Hematopoietic multipotent progenitor cell treated with erythropoietin and hydrocortisone succinate and interleukin-3 and kit ligand, for 4 days (in vitro differentiated cells): ENCODE data around the gene DGKB.

Experiments used
- DNase-seq: peaks from one replicate; pipeline ENCODE4 v3.0.0-alpha.2; 2015

The DGKB gene

GRCh38 chr7:14902589-14903067 lies at the start of gene DGKB:
TSS of gene DGKB (minus strand) at chr7:14902751.
- DNase-seq, result no peak

DNA sequence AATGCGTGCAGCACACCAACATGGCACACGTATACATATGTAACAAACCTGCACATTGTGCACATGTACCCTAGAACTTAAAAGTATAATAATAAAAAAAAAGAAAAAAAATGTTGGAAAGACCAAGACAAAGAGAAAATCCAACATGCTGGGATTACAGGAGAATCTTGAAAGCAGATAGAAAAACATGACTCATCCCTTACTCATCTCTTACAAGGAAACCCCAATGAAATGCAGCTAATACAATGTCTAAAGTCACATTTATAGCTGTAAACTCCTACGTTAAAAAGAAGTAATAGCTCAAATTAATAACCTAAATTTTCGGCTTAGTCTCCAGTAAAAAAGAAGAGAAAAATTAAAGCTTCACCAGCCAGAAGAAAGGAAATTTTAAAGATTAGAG lies 47.5 kb upstream of the DGKB start:
- DNase-seq, result no peak

DNA sequence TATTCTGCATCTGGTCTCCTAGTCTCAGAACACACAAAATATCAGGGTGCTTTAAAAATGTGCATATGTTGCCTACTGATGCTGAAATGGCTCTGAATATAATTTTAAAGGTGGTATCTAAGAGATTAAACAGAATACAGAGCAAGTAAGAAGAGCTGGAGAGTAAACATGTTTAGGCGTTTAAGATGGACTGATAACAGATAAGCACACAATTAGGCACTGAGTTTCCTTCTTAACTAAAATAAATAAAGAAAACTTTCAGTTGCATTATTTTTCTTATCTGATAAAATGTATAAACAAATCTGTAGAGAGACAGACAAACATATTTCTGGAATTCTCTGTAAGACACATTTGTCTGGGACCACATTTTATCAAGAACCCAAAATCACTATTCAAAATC lies 35.6 kb upstream of the DGKB start:
- no peak for DNase-seq

DNA sequence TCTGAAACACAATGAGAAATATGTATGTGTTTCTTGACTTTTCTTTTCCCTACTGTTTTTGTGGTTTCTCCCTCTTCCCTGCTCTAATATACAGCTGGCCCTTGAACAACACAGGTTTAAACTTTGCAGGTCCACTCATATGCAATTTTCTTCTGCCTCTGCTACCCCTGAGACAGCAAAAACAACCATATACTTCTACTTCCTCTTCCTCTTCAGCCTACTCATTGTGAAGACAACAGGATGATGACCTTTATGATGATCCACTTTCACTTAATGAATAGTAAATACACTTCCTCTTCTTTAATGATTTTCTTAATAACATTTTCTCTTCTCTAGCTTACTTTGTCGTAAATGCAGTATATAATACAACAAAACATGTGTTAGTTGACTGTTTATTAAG lies 35.0 kb upstream of the DGKB start:
- DNase-seq, result no peak

DNA sequence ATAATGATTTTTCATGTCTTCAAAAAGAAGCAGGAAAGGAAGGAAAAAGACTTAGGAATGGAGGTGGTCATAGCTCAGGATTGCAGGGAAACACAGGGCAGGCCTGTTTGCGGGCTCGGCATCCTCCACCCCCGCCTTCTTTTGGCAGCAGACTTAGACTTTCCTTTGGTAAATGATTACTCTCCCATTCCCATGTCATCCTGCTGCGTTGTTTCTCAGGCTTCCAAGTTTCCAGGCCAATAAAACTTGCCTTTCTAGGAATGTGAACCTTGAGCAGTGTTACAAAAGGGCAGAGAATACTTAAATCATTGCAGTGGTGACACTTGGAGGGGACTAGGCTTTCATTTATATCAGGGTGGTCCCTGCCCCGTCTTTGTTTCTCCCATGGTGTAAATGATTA lies 34.0 kb upstream of the DGKB start:
- no peak for DNase-seq

DNA sequence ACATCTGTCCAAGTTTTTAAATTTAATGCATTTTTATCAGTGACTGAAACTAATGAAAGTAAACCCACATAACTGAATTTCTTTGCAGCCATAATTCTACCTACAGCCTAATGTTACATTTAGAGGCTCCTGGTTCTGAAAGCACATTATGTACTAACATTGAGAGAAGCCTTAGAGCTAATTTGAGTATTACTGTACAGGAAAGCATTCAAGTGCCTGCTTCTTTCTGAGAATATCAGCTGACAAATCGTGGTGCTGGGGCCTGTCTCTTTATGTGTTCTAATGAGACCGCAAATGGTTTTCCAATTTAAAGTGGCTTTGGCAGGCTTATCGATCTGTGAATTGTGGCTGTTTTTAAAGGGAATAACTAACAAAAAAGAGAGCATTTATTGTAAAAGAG lies 32.3 kb upstream of the DGKB start:
- no peak for DNase-seq

DNA sequence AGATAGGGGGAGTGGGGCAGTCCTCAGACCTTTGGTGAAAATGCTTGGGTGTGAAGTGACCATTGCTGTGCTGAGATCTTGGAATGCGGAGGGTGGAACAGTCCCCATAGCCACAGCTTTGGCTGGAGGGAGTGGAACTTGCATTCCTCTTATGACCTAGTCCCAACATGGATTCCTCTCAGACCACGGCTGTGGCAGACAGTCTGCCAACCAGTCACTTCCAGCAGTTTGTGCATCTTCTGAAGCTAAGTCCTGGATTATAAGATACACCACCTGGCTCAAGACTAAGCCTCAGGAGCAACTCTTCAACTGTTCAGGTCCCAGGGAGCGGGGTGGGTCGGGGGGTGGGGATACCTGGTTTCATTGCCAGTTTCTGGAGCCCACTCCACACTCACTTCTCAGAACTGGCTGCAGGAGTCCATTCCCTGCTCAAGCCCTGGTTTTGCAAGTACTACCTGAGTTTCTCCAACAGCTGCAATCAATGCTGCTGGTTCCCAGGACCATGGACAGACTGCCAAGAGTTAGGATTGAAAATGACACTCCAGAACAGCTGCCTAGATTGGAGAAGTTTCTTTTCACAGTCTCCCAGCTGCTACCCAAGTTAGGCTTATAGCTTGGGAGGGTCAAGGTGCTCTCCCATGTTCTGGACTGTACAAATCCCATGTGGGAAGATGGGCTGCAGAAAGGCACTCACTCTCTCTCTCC lies 29.1 kb upstream of the DGKB start:
- DNase-seq, result no peak

GRCh38 chr7:14924398-14924797 lies 21.8 kb upstream of the DGKB start:
- DNase-seq, result no peak

- no peak for DNase-seq
These were observed 8.5 kb upstream of the DGKB start for GRCh38 chr7:14911077-14911476.

- DNase-seq, result no peak
These were observed 6.1 kb upstream of the DGKB start for GRCh38 chr7:14908697-14909096.

DNA sequence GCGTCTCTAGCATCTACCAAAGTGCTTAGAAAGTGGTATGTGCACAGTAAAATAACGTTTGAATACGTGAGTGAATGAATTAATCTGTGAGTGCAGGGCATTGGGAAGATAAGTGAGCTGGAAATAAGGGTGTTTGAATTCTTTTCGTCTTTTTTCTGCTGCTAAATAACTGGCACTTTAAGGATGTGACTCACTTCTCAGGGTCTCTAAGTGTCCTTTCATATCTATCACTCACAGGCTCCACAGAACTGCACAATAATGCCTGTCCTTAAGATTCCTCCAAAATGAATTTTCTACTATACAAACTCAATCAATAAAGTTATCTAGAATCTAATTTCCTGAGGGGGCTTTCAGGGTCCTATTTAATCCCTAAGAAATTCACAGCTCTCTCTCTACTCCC lies 3.2 kb upstream of the DGKB start:
- DNase-seq, result no peak

GRCh38 chr7:14900051-14900450 lies 2.5 kb downstream of the DGKB start:
- DNase-seq, result no peak

DNA sequence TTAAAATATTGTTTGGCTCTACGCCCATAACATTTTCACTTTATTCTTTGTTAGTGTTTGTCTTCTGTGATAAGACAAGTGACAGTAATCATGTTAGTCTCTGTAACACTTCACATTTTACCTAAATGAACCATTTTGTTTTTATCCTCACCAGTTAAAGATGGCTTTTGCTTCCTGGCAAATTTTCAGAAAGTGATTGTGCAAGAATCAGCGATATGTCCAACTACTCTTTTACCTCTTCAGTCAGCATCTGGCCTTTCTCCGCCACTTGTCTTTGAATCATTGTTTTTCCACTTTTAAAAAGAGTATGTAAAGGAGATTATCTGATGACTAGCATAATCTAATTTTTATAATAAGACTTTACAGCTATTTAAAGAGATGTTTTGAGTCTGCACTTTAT lies 3.5 kb downstream of the DGKB start:
- no peak for DNase-seq

DNA sequence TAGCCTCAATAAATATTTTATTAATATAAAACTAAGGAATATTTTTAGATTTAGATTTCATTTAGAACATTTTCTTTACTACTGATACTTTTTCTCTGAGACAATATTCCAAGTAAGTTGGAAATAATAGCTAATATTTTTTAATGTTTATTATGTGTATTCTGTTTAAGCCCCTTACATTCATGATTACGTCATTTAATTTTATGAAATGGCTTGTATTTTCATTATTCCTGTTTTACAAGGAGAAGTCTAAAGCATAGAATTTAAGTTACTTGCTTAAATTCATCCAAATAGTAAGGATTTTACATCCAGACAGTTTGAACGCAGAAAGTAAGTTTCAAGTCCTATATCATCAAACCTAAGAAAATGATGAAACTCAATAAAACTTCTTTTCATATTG lies 6.1 kb downstream of the DGKB start:
- no peak for DNase-seq

DNA sequence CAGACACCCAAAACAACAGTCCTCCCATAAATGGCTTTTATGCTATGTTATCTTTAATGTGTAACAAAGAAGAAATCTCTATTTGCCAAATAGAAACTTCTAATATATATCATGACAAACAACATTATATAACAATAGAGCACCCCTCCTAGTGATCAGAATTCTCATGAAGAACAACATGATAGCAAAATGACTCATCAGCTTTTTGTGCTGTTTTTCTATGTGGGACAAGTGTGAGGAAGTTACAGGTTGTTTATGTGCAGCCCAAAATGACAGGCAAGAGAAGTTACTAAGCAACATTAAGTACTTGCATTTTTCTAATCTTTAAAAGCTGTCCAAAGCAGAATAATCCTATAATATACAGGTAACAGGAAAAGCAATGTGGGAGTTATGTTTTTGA lies 7.7 kb downstream of the DGKB start:
- DNase-seq, result no peak

DNA sequence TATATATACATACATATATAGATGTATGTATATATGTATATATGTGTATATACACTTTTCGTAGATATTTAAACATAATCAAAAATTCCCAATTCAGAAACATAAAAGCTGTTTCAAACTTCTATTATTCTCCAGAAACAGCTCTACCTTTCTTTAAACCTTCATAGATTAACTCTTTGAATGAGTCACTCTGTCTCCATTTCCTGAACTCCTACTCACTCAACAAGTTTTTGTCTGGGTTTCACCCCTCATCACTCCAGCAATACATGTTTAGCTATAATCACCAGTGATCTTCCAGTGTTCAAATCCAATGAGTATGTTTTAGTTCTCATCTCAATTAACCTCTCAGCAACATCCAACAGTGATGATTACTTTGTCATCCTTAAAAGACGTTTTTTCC lies 9.6 kb downstream of the DGKB start:
- DNase-seq, result no peak

DNA sequence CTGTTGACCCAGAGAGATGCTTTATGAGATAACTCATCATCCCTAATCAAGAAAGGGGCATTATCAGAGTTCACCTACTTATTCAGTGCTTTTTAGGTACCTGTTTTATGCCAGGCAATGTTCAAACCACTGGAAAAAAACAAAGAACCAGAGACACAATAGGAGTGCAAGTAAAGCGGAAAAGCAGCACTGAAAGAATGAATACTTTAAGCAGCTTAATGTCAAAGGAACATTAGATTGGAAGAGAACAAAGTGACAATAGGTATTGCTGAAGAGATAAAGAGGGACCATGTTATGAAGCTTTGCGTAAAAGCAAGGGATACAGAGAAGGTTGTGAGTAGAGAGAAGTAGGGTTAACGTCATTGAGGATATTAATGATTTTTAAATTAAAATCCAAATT lies 11.3 kb downstream of the DGKB start:
- no peak for DNase-seq

DNA sequence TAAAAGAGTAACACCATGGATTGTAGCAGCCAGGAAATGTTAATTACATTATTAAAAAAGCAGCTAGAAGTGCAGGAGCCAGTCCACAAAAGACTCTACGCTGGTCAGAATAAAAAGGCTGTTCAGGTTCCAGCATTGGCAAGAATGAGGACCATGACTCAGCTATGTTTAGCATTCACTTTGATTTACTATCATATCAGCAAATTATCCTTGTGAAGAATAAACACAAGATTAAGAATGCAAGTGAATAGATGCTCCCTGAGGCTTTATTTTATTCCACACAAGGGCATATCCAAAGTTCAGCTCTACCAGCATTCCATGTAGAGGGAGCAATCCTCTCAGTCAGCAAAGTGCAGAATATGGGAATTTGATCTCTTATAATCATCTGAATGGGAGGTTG lies 13.6 kb downstream of the DGKB start:
- DNase-seq, result no peak

DNA sequence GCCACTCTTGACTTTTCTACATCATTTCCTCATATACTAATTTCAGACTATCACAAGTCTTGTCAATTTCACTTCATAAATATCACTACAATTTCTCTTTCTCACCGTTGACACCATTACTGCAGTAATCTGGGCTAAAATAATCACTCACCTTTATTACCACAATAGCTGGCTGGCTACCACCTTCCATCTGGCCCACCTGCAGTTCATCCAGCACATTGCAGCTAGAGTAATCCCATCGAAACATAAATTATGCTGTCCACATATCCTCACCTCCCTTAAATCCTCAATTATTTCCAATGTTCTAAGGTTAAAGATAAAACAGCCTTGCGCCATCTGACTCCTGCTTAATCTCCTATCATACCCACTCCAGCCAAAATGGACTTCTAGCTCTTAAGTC lies 16.0 kb downstream of the DGKB start:
- no peak for DNase-seq

- no peak for DNase-seq
These were observed 26.5 kb downstream of the DGKB start for GRCh38 chr7:14875941-14876587.

DNA sequence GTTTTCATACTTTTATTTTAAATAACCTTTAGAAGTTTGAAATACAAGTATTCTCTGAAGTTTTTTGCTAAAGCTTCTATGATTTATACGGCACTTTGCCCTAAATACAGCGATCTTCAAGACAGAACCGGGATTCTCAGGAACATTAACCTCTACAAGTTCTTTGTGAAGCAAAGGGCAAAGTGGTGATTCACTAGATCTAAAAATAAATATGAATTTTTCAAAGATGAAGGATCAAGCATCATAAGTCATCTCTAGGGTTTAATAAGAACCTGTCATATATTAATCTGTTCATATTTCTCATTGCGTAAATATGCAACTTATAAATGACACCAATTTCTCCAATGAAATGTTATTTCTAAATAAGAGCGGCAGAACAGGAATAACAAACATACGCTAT lies 30.7 kb downstream of the DGKB start:
- no peak for DNase-seq

DNA sequence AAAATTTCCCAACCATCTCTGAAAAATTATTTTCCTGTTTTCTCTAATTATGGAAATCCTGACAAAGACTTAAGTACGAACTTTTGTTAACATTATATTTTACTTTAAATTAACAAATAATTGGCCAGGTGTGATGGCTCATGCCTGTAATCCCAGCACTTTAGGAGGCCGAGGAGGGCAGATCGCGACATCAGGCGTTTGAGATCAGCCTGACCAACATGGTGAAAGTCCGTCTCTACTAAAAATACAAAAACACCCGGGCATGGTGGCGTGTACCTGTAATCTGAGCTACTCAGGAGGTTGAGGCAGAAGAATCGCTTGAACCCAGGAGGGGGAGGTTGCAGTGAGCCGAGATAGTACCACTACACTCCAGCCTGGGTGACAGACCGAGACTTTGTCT lies 32.2 kb downstream of the DGKB start:
- no peak for DNase-seq

- no peak for DNase-seq
These were observed 33.6 kb downstream of the DGKB start for GRCh38 chr7:14868937-14869336.

DNA sequence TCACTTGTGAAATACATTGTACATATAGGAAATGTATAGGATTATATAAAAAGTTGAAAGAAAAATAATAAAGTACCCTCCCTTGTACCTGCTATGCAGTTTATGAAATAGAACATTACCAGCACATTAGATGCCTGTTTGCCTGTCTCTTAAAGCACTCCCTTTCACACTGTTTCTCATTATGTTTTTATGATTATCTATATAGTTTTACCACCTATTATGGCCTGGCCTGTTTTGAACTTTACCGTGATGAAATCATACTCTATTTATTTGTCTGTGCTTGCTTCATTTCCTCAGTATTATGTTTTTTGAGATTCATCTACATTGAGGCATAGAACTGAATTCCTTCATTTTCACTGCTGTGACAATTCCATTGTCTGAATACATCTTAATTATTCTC lies 41.1 kb downstream of the DGKB start:
- DNase-seq, result no peak

DNA sequence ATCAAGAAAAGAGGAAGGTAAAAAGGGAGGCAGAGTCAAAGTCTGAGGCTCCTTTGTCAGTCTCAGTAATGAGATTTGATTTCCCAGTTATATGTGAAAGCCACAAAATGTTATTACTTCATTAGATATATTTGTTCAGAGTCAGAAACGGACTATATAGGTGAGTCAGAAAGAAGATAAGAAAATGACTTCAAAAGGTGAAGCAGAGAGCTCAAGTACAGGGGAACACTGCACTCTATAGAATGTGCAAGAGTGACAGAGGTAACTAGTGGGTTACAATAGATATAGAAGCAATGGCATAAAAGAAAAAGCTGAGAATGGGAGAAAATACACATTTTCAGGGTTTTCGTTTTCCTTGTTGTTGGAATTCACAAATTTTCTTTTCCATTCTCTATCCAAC lies 43.3 kb downstream of the DGKB start:
- DNase-seq, result no peak
